Dermis microvascular lymphatic vessel endothelial cell (primary cell): Measurements from ENCODE around the gene NTNG1. TPM values are rescaled to one million over a fixed set of nuclear protein-coding genes. Genes with fewer than 3 reads are reported as not detected.
"Not testable (repeated sequence)": the region's sequence is repeated elsewhere in the genome, so short reads cannot be mapped to it uniquely, and the experiment has no call there.

Experiments used
- DNase-seq, 2 donors: peaks; one replicate each; pipeline versions ENCODE4 v3.0.0 to v3.0.0-alpha.2; 2010; ENCODE audit warnings: low read depth in 2 of 2
- total RNA-seq: library from RNA; depleted of rRNA; stranded (reverse); fragments of >200 nt; gene quantifications from 2 replicates; pipeline ENCODE4 v1.2.1, GENCODE V29; 2014

NTNG1 gene
- total RNA-seq, 1 donor from 2014 or later: 0.13 TPM

DNA sequence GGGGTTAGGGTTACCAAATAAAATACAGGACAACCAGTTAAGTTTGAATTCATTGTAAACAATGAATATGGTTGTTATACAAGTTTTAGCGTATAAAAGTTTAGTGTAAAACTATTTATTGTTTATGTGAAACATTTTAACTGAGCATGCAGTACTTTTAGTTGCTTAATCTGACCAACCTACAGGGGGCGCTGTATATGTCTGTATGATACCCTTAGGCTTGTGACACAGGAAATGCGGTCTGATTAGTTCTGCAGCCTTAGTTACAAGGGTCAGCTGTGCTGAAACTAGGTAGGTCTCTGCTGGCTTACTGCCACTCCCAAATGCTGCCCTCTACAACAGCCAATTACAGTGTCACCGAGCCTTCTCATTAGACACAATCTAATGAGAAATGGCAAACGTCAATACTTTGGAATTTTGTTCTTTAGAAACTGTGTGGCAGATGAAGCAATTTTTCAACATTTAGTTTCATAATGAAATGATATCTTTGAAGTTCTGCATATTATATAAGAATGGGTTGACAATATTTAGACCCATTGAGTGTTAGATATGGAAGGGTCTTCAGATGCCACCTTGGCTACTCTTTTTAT, 56.2 kb downstream of the NTNG1 start:
- DNase-seq: peak in 1 of 2 donors; percentile 7

DNA sequence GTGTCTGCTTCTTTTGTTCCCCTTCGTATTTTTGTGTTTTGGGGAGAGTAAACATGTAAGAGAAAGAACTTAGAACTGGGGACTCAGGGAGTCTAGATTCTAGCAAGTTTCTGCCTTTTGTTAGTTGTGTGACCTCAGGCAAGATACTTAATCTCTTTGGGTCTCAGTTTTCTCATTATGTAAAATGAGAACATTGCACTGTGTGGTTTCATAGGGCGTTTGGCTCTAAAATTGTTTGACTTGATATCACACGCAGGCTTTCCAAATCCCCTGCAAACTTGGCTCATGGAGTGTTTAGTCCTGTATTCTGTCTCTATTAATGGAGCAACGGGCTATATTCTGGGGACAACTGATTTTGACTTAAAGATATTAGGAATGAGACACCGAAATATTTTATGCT, 57.7 kb downstream of the NTNG1 start:
- DNase-seq: no peak

DNA sequence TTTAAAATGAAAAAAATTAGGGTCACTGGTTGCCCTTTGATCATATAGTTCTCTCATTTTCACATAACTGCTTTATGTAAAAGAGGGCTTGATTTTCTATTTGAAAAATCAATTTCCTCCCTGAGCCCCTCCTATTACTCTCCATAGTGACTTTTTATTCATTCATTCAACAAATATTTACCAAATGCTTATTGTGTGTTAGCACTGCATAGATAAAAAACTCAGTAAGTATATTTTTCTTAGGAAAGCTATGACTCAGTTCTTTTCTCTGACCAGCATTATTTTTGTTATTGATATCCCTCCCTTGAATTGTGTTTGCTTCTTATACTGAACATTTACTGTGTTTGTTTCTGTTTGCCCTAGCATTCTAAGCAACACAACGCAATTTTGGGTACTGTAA, 59.8 kb downstream of the NTNG1 start:
- no peak for DNase-seq

DNA sequence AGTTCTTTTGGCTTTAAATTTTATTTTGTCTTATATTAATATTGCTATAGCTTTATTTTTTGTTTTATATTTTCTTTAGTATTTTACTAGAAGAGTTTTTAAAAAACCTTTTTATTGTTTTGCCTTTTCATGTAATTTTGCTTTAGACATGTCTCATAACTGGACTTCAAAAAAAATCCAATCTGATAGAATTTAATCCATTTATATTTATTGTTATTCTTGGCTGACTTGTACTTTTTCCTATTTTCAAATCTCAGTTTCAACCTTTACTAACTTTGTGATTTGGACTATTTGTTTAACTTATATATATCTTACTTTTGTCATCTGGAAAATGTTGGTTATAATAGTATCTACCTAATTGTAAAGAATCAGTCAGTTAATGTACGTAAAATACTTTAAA, 61.2 kb downstream of the NTNG1 start:
- no peak for DNase-seq

DNA sequence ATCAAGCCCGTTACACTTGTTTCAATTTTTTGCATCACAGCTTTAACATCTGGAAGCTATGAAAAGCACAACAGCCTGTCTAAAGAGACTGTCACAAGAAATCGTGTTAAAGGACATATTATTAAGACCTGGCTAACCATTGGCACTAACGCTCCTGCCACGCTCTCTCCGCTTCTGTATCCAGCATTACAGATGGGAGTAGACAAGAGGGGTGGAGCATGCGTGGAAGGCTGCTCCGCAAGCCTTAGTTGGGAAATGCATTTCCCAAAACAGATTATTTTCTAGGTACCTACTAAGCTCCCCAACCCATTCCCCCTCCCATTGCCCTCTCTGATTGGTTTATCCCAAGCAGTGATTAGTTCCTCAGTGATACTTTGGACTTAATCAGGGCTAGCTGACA, 72.4 kb downstream of the NTNG1 start:
- no peak for DNase-seq

DNA sequence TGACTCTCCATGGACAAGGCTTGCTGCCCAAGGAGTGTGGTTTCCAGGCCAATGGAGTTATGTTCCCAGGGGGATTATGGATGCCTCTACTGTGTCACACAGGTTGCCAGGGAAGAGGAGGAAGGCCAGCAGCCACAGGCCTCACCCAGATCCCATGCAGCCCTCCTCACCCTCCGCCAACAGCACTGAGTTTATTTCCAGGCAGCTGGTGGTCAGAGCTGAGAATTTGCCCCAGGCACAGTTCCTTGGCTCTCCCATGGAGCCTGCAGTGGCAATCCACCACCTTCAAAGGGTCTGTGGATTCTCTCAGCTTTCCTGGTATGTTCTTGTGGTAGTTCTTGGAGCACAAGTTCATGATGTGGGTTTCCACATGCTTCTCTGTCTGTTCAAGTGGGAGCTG, 79.2 kb downstream of the NTNG1 start:
- DNase-seq: no peak

DNA sequence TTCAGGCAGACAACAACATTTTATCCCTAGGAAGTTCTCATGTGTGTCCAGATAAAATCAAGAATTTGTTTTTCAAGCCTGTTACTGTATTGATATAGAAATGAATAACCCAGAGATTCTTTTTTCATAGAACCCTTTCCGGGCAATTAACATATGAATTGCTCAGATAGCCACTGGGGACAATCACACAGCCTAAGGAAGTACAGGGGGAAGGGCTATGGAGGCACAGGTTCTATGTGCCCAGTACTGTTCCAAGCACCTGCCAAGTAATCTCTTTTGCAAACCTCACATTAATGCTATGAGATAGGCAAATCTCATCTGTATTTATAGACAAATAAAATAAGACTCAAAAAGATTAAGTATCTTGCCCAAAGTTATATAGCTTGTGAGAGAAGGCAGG, 84.9 kb downstream of the NTNG1 start:
- no peak for DNase-seq

DNA sequence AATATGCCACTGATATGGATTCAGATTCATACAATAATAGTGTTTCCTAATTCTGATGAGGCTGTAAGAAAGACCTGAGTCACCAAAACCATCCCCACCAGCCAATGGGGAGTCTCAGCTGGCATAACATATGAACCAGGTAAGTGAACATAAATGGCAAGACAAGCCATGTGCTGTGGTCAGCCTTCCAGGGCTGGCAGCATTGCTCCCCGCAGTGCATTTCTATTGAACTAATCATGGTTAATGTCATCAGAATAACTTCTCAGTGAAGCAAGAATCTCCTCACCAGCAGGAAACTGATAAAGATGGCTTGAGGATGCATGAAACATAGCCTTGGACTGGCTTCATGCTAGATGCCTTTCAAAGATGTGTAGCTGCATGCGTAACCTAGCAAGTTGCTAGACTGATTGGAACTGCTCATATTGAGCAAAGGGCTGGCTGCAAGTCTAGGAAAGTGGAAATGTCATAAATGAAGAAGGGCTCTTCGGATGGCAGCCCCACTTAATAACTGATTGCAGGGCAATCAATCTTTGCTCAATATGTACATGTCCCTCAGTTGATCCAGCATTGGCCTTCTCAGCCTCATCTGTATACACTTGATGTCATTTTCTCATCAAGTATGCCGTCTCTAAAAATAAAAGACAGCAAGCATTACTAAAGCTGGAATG, 88.0 kb downstream of the NTNG1 start:
- DNase-seq: no peak

DNA sequence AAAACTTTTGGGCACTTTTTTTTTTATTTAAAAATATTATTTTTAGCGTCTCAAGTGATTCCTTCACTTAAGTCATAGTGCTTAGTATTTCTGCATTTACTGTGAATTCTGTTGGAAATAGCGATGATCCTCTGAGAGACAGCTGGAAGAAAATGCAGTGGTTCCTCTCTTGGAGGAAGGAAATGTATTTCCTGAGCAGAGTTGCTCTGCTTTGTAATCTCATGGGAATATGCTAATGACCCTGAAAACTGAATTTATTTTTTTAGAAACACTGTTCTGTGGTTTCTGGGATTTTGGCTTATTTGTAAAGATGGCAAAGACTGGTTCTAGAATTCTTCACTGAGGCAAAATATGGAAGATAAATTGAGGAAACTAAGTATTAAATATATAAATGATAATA, 88.9 kb downstream of the NTNG1 start:
- no peak for DNase-seq

DNA sequence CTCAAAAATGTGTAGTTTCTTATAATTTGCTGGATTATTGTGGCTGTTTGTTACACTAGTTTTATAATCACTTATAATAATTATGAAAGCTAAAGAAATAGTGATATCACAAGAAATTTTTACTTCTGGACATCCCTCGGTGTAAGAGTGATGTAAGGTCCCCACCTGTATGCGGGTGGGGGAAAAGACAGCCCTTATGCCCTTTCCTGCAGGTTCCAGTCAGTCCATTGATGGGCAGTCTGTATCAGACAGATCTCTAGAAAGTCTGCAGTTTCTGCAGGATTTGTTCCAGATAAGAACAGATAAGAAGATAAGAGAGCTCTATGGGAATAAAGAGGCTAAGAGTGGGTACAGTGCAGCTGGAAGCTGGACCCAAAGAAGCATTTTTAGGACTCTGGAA, 89.3 kb downstream of the NTNG1 start:
- no peak for DNase-seq

DNA sequence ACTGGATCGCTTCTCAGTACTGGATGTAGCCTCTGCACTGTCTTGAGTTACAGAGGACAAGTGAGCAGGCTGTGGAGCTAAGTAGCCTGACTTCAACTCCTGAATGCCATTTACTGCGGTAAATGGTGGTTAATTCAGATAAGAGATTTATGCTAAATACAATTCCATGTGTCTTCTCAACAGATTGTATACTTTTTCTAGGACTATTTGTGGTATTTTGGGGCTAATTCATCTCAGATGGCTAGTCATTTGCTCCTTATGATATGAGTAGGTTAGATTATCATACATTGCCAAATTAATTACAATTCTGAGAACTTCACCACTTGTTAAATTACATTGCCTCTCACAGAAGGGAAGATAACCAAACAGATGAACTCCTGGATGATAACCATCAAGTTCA, 90.5 kb downstream of the NTNG1 start:
- no peak for DNase-seq

DNA sequence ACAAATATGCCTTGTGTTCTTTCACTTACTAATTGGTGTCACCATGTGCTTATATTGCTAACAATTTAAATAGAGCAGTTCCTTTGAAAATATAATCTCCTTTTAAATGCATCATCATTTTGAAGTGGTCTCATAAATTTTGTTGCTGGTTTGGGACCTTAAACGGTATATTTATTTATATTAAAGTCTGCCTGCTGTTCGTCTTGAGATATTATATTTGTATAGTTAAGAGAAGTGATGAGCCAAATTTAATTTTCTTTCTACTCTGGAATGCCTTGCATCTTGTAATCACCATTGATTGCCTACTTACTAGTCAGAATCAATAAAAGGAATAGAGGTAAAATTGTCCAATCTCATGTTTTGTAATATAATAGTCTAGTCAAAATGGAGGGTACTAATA, 91.6 kb downstream of the NTNG1 start:
- no peak for DNase-seq

DNA sequence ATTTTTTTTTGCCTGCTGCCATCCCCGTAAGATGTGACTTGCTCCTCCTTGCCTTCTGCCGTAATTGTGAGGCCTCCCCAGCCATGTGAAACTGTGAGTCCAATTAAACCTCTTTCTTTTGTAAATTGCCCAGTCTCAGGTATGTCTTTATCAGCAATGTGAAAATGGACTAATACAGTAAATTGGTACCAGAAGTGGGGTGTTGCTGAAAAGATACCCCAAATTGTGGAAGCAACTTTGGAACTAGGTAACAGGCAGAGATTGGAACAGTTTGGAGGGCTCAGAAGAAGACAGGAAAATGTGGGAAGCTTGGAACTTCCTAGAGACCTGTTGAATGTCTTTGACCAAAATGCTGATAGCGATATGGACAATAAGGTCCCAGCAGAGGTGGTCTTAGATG, 95.9 kb downstream of the NTNG1 start:
- not testable (repeated sequence) for DNase-seq

DNA sequence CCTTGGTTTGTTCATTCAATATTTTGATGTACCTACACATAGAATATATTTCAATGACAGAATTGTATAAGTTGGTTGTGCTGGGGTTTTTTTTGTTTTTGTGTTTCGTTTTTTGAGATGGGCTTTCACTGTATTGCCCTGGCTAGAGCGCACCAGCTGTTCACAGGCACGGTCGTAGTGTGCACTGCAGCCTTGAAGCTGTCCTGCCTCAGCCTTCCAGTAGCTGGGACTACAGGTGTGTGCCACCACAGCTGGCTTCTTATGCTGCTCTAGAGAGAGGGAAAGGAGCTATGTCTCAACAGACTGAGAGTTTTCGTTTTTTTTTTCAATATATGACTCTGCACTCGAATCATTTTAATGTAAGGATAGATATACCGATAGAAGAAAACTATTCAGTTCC, 102.6 kb downstream of the NTNG1 start:
- DNase-seq: no peak

DNA sequence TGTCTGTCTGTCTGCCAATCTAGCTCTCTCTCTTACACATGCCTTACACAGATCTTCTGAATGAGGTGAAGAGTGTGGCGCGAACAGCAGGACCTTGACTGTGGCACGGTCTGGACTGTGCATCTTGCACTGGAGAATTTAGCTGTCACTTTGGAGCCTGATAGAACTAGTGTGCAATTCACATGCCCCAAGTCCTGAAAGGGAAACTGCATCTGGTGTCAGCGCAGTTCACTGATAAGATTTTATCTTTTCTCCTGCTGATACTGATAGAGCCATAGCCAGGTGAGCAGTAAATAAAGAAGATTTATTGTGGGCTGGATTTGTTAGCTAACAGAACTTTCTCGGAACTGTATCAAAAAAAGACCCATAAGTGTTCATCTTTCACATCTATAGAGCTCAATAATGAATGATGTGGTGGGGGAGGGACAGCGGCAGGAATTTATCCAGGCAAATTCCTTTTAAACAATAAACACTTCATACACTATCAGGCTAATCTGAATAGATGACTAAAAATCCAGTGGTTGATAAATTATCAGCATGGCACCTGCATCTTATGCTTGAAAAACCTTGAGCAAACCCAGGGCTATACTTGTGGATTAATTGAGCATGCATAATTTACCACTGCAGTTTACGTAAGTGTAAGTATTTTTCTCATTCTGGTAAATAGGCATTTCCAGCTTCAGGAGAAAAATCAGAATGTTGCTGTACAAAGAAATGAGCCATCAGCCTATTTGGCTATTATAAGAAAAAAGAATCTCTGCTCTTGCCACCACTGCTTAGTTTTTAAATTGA, 104.1 kb downstream of the NTNG1 start:
- DNase-seq: no peak

DNA sequence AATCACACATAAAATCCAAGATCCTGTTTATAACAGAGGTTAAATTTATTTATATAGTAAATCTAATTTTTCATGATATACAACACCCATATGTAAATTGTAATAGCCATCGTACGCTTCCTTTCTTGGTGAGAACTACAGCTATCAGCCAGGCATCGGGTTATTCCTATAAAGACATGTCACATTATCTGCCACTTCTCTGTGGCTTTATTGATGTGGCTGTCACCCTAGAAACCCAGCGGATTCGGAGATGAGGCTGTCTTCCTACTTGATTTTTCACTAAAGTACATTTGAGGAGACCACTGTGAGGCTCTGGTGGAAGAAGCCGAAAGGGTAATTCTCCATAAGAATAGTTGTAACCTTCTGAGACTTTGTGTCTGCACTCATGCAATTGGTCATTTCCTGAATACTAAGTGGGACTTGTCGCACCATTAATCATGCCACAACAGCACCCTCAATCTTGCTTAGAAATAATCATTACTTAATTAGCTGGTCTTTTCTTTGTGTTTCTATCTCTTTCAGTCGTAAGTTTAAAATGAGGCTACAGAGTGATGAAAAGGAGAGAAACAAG, 106.0 kb downstream of the NTNG1 start:
- no peak for DNase-seq

DNA sequence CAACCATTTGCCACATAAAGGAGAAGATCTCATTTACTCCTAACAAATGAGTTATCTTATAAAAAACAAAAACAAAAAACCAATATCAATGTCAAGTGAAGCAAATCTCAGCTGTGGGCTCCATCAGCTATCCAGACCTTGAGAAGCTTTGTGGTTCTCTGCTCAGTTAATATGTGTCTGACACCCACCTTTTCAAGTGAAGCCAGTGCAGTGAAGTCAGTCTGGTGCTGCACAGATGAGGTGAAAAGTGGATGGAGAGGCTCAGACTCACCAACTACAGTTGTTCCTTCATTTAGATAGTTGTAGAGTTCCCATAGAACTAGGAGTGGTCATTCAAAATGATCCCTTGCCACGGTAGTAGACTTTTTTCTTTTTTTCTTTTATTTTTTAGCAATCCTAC, 106.8 kb downstream of the NTNG1 start:
- DNase-seq: no peak

DNA sequence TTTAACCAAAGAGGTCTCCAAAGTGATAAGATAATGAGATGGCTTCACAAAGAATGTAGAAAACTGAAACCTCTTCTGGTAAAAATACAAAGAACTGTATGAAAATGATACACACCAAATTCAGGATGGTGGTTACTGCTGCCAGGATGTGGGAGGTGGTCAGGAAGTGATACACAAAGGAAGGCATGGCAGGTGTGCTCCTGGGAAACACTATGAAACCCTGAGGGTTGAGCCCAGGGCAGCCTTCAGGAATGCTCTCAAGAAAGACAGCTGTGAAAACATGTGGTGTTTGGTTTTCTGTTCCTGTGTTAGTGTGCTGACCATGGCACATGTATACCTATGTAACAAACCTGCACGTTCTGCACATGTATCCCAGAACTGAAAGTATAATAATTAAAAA, 109.3 kb downstream of the NTNG1 start:
- DNase-seq: no peak

DNA sequence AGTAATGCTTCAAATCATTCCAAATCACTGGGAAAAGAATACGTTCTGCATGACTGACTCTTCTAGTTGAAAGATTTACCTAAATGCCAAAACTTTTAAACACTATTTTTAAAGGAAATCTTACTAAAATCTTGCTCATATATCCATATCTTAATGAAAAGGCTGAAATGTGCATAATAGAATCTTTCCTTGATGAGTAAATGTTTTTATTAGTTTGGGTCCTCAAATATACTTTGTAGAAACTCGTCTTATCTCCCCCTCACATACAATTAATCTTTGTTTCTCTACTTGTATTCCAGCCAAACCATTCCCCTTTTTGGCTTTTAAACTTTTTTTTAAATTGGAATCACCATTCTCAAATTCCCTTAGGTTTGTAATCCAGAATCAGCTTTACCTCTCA, 110.2 kb downstream of the NTNG1 start:
- DNase-seq: no peak

DNA sequence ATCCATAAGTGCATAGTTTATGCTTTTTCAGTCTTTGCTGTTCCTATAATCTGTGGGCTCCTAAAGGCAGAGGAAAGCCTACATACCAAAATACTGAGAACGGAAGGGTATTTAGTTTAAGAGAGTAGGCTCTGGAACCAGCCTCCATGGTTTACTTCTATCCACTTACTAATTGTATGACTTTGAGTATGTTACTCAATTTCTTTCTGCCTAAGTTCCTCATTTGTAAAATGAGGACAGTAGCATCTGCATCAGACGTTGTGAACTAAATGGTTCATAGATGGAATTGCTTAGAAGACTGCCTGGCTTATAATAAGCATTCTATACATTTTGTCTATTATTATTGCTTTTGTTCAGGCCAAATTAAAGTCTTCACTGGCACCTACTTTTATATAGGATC, 111.0 kb downstream of the NTNG1 start:
- DNase-seq: no peak

DNA sequence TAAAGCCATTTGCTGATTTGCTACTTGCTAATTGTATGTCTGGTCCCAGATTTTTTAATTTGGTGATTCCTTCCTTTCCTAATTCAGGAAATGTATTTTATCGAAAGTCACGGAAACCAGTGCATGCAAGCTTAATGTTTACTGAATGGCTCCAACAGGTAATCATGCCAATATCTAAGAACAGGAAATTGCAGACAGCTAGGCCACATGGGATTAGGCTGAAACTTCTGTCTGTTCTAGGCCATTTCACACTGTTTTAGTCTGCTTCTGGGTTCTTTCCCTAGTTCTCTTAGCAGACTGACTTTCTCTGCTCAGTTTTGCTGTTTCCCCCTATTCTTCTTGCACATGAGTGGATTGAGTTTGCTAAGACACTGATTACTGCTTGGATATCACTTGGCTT, 111.4 kb downstream of the NTNG1 start:
- DNase-seq: no peak

DNA sequence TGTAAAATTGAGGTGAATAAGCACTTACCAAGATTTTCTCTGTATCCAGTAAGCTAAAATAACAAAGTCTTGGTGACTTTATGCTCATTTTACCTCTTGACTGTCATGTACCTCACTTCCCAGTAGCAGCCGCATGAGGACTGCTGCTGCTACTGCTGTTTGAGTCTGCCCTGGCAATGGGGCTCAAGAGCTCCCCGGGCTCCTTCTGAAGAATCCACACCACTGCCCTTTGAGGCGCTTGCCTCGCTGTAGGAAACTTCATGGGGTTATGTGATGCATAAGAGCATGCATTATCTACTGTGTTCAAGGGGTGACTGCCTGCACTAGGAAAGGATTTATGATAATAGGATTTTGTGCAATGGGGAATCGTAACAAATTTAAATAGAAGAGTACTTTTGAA, 113.5 kb downstream of the NTNG1 start:
- no peak for DNase-seq

DNA sequence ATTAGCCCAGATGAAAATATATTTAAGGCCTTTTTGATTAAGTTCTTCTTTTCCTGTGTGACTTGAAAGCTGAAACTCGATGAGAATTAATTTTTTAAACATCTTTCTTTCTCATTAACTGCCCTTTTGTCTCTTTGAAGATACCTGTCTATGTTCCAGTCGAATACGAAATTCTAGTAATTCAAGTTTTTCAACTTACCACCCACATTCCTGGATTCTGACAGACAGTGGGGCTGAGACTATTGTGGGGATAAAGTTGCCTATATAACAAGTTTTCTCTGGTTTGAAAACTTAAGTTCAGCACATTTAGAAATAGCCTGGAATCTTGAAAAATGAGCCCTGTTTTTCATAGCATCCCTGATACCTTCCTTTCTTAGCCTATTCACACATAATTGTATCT, 114.6 kb downstream of the NTNG1 start:
- no peak for DNase-seq
